MM.1S (cell line): ENCODE results near the gene FCHO1.

ENCODE experiments used
- DNase-seq: peaks from one replicate; pipeline ENCODE4 v3.0.0-alpha.2; 2015
- H2AFZ ChIP-seq: fragments of 300-600 bp; sonication (generic); 2 replicates; pipeline ENCODE4 v1.6.0; 2016; ENCODE audit warnings: antibody characterized with exemption, low read length
- H3F3A ChIP-seq: fragments of 300-600 bp; sonication (generic); 2 replicates; pipeline ENCODE4 v1.6.1; 2016; ENCODE audit warnings: mild to moderate bottlenecking, antibody characterized with exemption, low read length, moderate library complexity, mixed read lengths; ENCODE audit not compliant: insufficient read depth
- H3K27ac ChIP-seq: fragments of 300-600 bp; sonication (generic); 2 replicates; pipeline ENCODE4 v1.5.1; 2016; ENCODE audit warnings: mild to moderate bottlenecking, low read length
- H3K27me3 ChIP-seq: fragments of 300-600 bp; sonication (generic); replicated peaks from 2 replicates; pipeline ENCODE4 v1.6.0; 2016; ENCODE audit warnings: low read length; ENCODE audit not compliant: insufficient read depth
- H3K36me3 ChIP-seq: fragments of 300-600 bp; sonication (generic); replicated peaks from 2 replicates; pipeline ENCODE4 v1.6.1; 2016; ENCODE audit warnings: mild to moderate bottlenecking, low read length, mixed read lengths; ENCODE audit not compliant: insufficient read depth
- H3K4me1 ChIP-seq: fragments of 300-600 bp; sonication (generic); 2 replicates; pipeline ENCODE4 v1.6.1; 2016; ENCODE audit warnings: low read length, mixed read lengths
- H3K4me2 ChIP-seq: fragments of 300-600 bp; sonication (generic); 2 replicates; pipeline ENCODE4 v1.6.0; 2016; ENCODE audit warnings: low read depth, low read length
- H3K4me3 ChIP-seq: fragments of 300-600 bp; sonication (generic); 2 replicates; pipeline ENCODE4 v1.5.1; 2016; ENCODE audit warnings: low read length, mixed read lengths
- H3K79me2 ChIP-seq: fragments of 300-600 bp; sonication (generic); 2 replicates; pipeline ENCODE4 v1.6.1; 2016; ENCODE audit warnings: mixed run types, low read length, mixed read lengths
- H3K9ac ChIP-seq: fragments of 300-600 bp; sonication (generic); 2 replicates; pipeline ENCODE4 v1.6.1; 2016; ENCODE audit warnings: low read length, mixed read lengths
- H3K9me2 ChIP-seq: fragments of 300-600 bp; sonication (generic); replicated peaks from 2 replicates; pipeline ENCODE4 v1.6.1; 2016; ENCODE audit warnings: mild to moderate bottlenecking, low read length, mixed read lengths; ENCODE audit not compliant: insufficient read depth
- H3K9me3 ChIP-seq: fragments of 300-600 bp; sonication (generic); replicated peaks from 2 replicates; pipeline ENCODE4 v1.6.1; 2016; ENCODE audit warnings: mild to moderate bottlenecking, low read length, mixed read lengths; ENCODE audit not compliant: insufficient read depth
- H4K20me1 ChIP-seq: fragments of 300-600 bp; sonication (generic); 2 replicates; pipeline ENCODE4 v1.6.1; 2016; ENCODE audit warnings: mild to moderate bottlenecking, low read length, moderate library complexity, mixed read lengths; ENCODE audit not compliant: insufficient read depth
- CTCF ChIP-seq: fragments of 300-600 bp; sonication (generic); IDR thresholded peaks from 2 replicates; pipeline ENCODE4 v1.5.1; 2016; ENCODE audit warnings: antibody characterized with exemption, low read length, mixed read lengths
- EZH2 ChIP-seq: fragments of 300-600 bp; sonication (generic); optimal IDR thresholded peaks from 2 replicates; pipeline ENCODE3; 2017; ENCODE audit warnings: low read depth, mild to moderate bottlenecking, antibody characterized with exemption, low read length, mixed read lengths
- EZH2phosphoT487 ChIP-seq: fragments of 300-600 bp; sonication (generic); IDR thresholded peaks from 2 replicates; pipeline ENCODE4 v1.6.1; 2018; ENCODE audit warnings: antibody characterized with exemption, low read length

The FCHO1 gene

GRCh38 chr19:17751103-17751911 lies at the start of gene FCHO1:
Gene FCHO1, plus strand, starts transcription at chr19:17751477. Its CDS starts 3,688 bp downstream, at chr19:17755165.
- peak within 1 kb of the TSS; percentile 74 for H3K4me2 ChIP-seq

GRCh38 chr19:17703824-17704463 lies 47.3 kb upstream of the FCHO1 start:
- Histone ChIP-seq H3K36me3 (no peaks in the 10 kb centered on the region), H3K27ac (no peak overlapping the region), H3K4me3 (no peak overlapping the region), H3K27me3 (peaks cover 44% of the 10 kb centered on the region), H3F3A (no peaks in the 10 kb centered on the region), H2AFZ (no peak overlapping the region), H3K4me1 (no peaks in the 10 kb centered on the region), H3K79me2 (no peaks in the 10 kb centered on the region), H3K4me2 (no peak overlapping the region), H4K20me1 (no peaks in the 10 kb centered on the region), H3K9me3 (no peaks in the 10 kb centered on the region), H3K9ac (no peak overlapping the region), H3K9me2 (no peaks in the 10 kb centered on the region)
- TF ChIP-seq CTCF (peak; percentile 85), EZH2 (no peak)
- peak; percentile 19 for DNase-seq

More at GRCh38 chr19:17751103-17751911, at the start of gene FCHO1:
- peaks cover 16% of the 10 kb centered on the region for H3K4me1 ChIP-seq
- H4K20me1 ChIP-seq: no peaks in the 10 kb centered on the region
- no peaks in the 10 kb centered on the region for H3K79me2 ChIP-seq
- H3K9me3 ChIP-seq: no peaks in the 10 kb centered on the region
- H3K9me2 ChIP-seq: no peaks in the 10 kb centered on the region
- DNase-seq: peak; percentile 44
- H3K27me3 ChIP-seq: no peaks in the 10 kb centered on the region
- peak within 1 kb of the TSS; percentile 70 for H2AFZ ChIP-seq
- H3K27ac ChIP-seq: peak within 1 kb of the TSS; percentile 76; the same call in 1 of the 2 replicates
- peak within 1 kb of the TSS; percentile 70 for H3K4me3 ChIP-seq
- TF ChIP-seq CTCF (no peak), EZH2 (no peak), EZH2phosphoT487 (no peak)
- no peaks in the 10 kb centered on the region for H3K36me3 ChIP-seq
- peak within 1 kb of the TSS; percentile 45 for H3K9ac ChIP-seq
- 0 out of 2 replicates have a peak, but pooled peaks cover 5% of the 10 kb centered on the region for H3F3A ChIP-seq

- H3K27me3 ChIP-seq: peaks cover 40% of the 10 kb centered on the region
- H3K4me3 ChIP-seq: no peak overlapping the region
- H3K4me2 ChIP-seq: no peak overlapping the region
- no peak overlapping the region for H3K27ac ChIP-seq
- no peak for DNase-seq
- H3K9me2 ChIP-seq: no peaks in the 10 kb centered on the region
- TF ChIP-seq EZH2 (no peak), CTCF (no peak), EZH2phosphoT487 (no peak)
- no peaks in the 10 kb centered on the region for H3K9me3 ChIP-seq
- H3K36me3 ChIP-seq: no peaks in the 10 kb centered on the region
- H3K4me1 ChIP-seq: no peaks in the 10 kb centered on the region
- H3F3A ChIP-seq: no peaks in the 10 kb centered on the region
- no peaks in the 10 kb centered on the region for H3K79me2 ChIP-seq
- H3K9ac ChIP-seq: no peak overlapping the region
- no peaks in the 10 kb centered on the region for H4K20me1 ChIP-seq
- H2AFZ ChIP-seq: no peak overlapping the region
These were observed 44.5 kb upstream of the FCHO1 start for GRCh38 chr19:17706750-17707181.
